ENCODE data around the gene RPS15.

Gene RPS15

GRCh38 chr19:1401138-1401888 lies 36.9 kb upstream of the RPS15 start, which contains the start of gene GAMT:
Gene GAMT (minus strand): TSS chr19:1401542. CDS start chr19:1401476, 66 bp downstream.
- intact Hi-C loops (cut with DNase I) = loop anchor here (5.0 kb wide), 1 partner anchor 44 kb away; no protein-coding TSS in a partner anchor

GRCh38 chr19:1401889-1402217 lies 36.3 kb upstream of the RPS15 start:
- no peak for DNase-seq
- intact Hi-C loops (cut with DNase I) = loop anchor here (5.0 kb wide), 1 partner anchor 45 kb away; no protein-coding TSS in a partner anchor

More at GRCh38 chr19:1401138-1401888, 36.9 kb upstream of the RPS15 start, which contains the start of gene GAMT:
- DNase-seq = peak in 5 of 10 donors; percentile 59 to 95 (median 85)

GRCh38 chr19:1402411-1403070 lies 35.7 kb upstream of the RPS15 start:
- intact Hi-C loops (cut with DNase I) = loop anchor here (5.0 kb wide), 1 partner anchor 45 kb away; no protein-coding TSS in a partner anchor
- DNase-seq = peak in 2 of 10 donors; percentile 72 to 80

GRCh38 chr19:1406774-1407527 lies 31.2 kb upstream of the RPS15 start:
- intact Hi-C loops (cut with DNase I) = no loop called here
- peak; percentile 96 to 100 (median 98) for DNase-seq

- peak in 2 of 10 donors; percentile 79 to 82 for DNase-seq
- intact Hi-C loops (cut with DNase I) = loop anchor here (2.0 kb wide), 1 partner anchor 29 kb away; no protein-coding TSS in a partner anchor
Measured at GRCh38 chr19:1407528-1408299, 30.5 kb upstream of the RPS15 start, which contains the start of gene DAZAP1. Gene DAZAP1 (plus strand): TSS chr19:1407586. CDS start chr19:1407774, 188 bp downstream.

- peak in 2 of 10 donors; percentile 83 to 89 for DNase-seq
- intact Hi-C loops (cut with DNase I) = loop anchor here (2.0 kb wide), 1 partner anchor 28 kb away; no protein-coding TSS in a partner anchor
Measured at GRCh38 chr19:1408300-1409203, 29.6 kb upstream of the RPS15 start.

GRCh38 chr19:1409204-1410005 lies 28.8 kb upstream of the RPS15 start:
- DNase-seq = peak in 2 of 10 donors; percentile 74 to 83
- intact Hi-C loops (cut with DNase I) = loop anchor here (2.0 kb wide), 1 partner anchor 27 kb away; no protein-coding TSS in a partner anchor

- DNase-seq = peak in 2 of 10 donors; percentile 74 to 80
- intact Hi-C loops (cut with DNase I) = no loop called here
Measured at GRCh38 chr19:1410136-1410786, 27.9 kb upstream of the RPS15 start.

GRCh38 chr19:1410789-1411188 lies 27.4 kb upstream of the RPS15 start:
- no peak for DNase-seq
- intact Hi-C loops (cut with DNase I) = no loop called here

GRCh38 chr19:1411255-1412191 lies 26.7 kb upstream of the RPS15 start:
- DNase-seq = peak; percentile 77 to 99 (median 90)
- intact Hi-C loops (cut with DNase I) = no loop called here

- intact Hi-C loops (cut with DNase I) = no loop called here
Measured at GRCh38 chr19:1412323-1412923, 25.8 kb upstream of the RPS15 start.

GRCh38 chr19:1412995-1413800 lies 25.0 kb upstream of the RPS15 start:
- intact Hi-C loops (cut with DNase I) = no loop called here
- peak in 1 of 10 donors; percentile 78 for DNase-seq

More at GRCh38 chr19:1412323-1412923, 25.8 kb upstream of the RPS15 start:
- DNase-seq = no peak

- intact Hi-C loops (cut with DNase I) = no loop called here
- DNase-seq = peak in 1 of 10 donors; percentile 86
Measured at GRCh38 chr19:1416014-1416841, 22.0 kb upstream of the RPS15 start.

GRCh38 chr19:1417145-1417544 lies 21.1 kb upstream of the RPS15 start:
- intact Hi-C loops (cut with DNase I) = no loop called here

More at GRCh38 chr19:1417145-1417544, 21.1 kb upstream of the RPS15 start:
- DNase-seq = peak in 1 of 10 donors; percentile 91
